CD4-positive, alpha-beta T cell treated with Interleukin-17A for 4 hours (primary cell): ENCODE results near the gene MORC3.
"Not testable (repeated sequence)": the region's sequence is repeated elsewhere in the genome, so short reads cannot be mapped to it uniquely, and the experiment has no call there.

Experiments
- DNase-seq: peaks from one replicate; pipeline ENCODE4 v3.0.0-alpha.2; 2020; ENCODE audit warnings: mixed read lengths

The MORC3 gene

GRCh38 chr21:36386031-36386642, 66.1 kb downstream of the MORC3 start:
- no peak for DNase-seq

- no peak for DNase-seq
Observed at GRCh38 chr21:36388096-36388495, 68.1 kb downstream of the MORC3 start.

- no peak for DNase-seq
Observed at GRCh38 chr21:36388835-36389234, 68.8 kb downstream of the MORC3 start.

- not testable (repeated sequence) for DNase-seq
Observed at GRCh38 chr21:36391649-36392048, 71.7 kb downstream of the MORC3 start.

GRCh38 chr21:36395353-36396111, 75.5 kb downstream of the MORC3 start:
- DNase-seq, result no peak

GRCh38 chr21:36396325-36396724, 76.3 kb downstream of the MORC3 start:
- DNase-seq, result no peak

- DNase-seq, result no peak
Observed at GRCh38 chr21:36396971-36397370, 77.0 kb downstream of the MORC3 start.

GRCh38 chr21:36397606-36398005, 77.6 kb downstream of the MORC3 start:
- DNase-seq, result no peak

- not testable (repeated sequence) for DNase-seq
Observed at GRCh38 chr21:36399736-36400135, 79.7 kb downstream of the MORC3 start.

- no peak for DNase-seq
Observed at GRCh38 chr21:36400719-36401118, 80.7 kb downstream of the MORC3 start.

GRCh38 chr21:36402339-36402738, 82.3 kb downstream of the MORC3 start:
- no peak for DNase-seq

GRCh38 chr21:36403713-36404112, 83.7 kb downstream of the MORC3 start:
- DNase-seq, result no peak

GRCh38 chr21:36408568-36408967, 88.6 kb downstream of the MORC3 start:
- no peak for DNase-seq

GRCh38 chr21:36411301-36411700, 91.3 kb downstream of the MORC3 start:
- DNase-seq, result no peak

- DNase-seq, result no peak
Observed at GRCh38 chr21:36412916-36413315, 92.9 kb downstream of the MORC3 start.

- no peak for DNase-seq
Observed at GRCh38 chr21:36415375-36415774, 95.4 kb downstream of the MORC3 start.

GRCh38 chr21:36419241-36419640, 99.2 kb downstream of the MORC3 start:
- DNase-seq, result no peak

- DNase-seq, result peak; percentile 61
Observed at GRCh38 chr21:36419996-36420395, 100.0 kb downstream of the MORC3 start.

GRCh38 chr21:36420571-36421339, 100.8 kb downstream of the MORC3 start:
- DNase-seq, result no peak

- DNase-seq, result peak; percentile 57
Observed at GRCh38 chr21:36422279-36423098, 102.5 kb downstream of the MORC3 start.

- no peak for DNase-seq
Observed at GRCh38 chr21:36423771-36424433, 103.9 kb downstream of the MORC3 start.

GRCh38 chr21:36424592-36424991, 104.6 kb downstream of the MORC3 start:
- DNase-seq, result no peak
